ENCODE results near the gene EPB41L1.

DNA sequence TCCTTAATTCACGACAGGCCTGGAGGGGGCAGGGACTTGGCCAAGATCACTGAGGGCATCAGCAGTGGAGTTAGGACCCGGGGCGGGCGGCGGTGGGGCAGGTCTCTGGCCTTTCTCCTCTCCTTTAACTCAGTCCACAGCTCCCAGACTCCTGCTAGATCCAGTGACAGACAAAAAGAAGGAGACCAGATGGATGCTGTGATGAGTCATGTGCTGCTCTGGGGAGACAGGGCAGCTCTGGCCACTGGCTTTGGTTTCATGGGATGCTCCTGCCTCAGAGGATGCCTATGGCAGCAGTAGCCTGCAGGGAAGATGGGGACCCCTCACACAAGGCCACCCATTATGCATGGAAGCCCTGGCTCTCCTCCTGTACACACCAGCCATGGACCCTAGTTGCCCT is 20.5 kb downstream of the EPB41L1 start:
- TF ChIP-seq CTCF (IDR thresholded peaks at IDR 0.05) (no peak), ZFX (IDR thresholded peaks at IDR 0.05; ENCODE audit: borderline replicate concordance) (no peak)
